GM12875 (cell line): ENCODE data around the gene KRTCAP2.
"Not testable (repeated sequence)": the region's sequence is repeated elsewhere in the genome, so short reads cannot be mapped to it uniquely, and the experiment has no call there.

Source experiments
- H3K4me3 ChIP-seq: one replicate; pipeline ENCODE4 v1.5.1; 2011; ENCODE audit warnings: low read depth, low read length, control low read depth
- CTCF ChIP-seq: IDR thresholded peaks from 2 replicates; pipeline ENCODE4 v1.5.1; 2011; ENCODE audit warnings: low read depth, mild to moderate bottlenecking, control low read depth, inconsistent platforms, low read length, moderate library complexity, borderline replicate concordance; ENCODE audit not compliant: insufficient read depth

KRTCAP2 gene

GRCh38 chr1:155191904-155192303 lies 18.8 kb upstream of the KRTCAP2 start:
- no peak overlapping the region for H3K4me3 ChIP-seq
- no peak for TF ChIP-seq CTCF

GRCh38 chr1:155189926-155190325 lies 16.8 kb upstream of the KRTCAP2 start:
- H3K4me3 ChIP-seq = not testable (repeated sequence)

- no peak for TF ChIP-seq CTCF
- H3K4me3 ChIP-seq = no peak overlapping the region
Measured at GRCh38 chr1:155188268-155188667, 15.2 kb upstream of the KRTCAP2 start.

GRCh38 chr1:155187456-155187891 lies 14.4 kb upstream of the KRTCAP2 start:
- TF ChIP-seq CTCF = no peak
- H3K4me3 ChIP-seq = no peak overlapping the region

GRCh38 chr1:155186794-155187455 lies 13.8 kb upstream of the KRTCAP2 start:
- no peak for TF ChIP-seq CTCF
- H3K4me3 ChIP-seq = no peak overlapping the region

- TF ChIP-seq CTCF = no peak
- H3K4me3 ChIP-seq = no peak overlapping the region
Measured at GRCh38 chr1:155186067-155186793, 13.1 kb upstream of the KRTCAP2 start.

- TF ChIP-seq CTCF = no peak
Measured at GRCh38 chr1:155185783-155186066, 12.6 kb upstream of the KRTCAP2 start.

More at GRCh38 chr1:155185783-155186066, 12.6 kb upstream of the KRTCAP2 start:
- H3K4me3 ChIP-seq = no peak overlapping the region
